ENCODE results near the gene RGS7. TPM values are rescaled to one million over a fixed set of nuclear protein-coding genes. Genes with fewer than 3 reads are reported as not detected.

Gene RGS7
- total and polyA plus RNA-seq, 2 experiments from 2014 or later: 0.22 to 0.73 TPM

- Histone ChIP-seq H2AFZ (no peak overlapping the region), H3K79me2 (no peaks in the 10 kb centered on the region), H3K9me2 (replicated peaks; ENCODE audit: insufficient read depth) (no peaks in the 10 kb centered on the region), H3K9me3 (ENCODE audit: low read depth) (no peaks in the 10 kb centered on the region), H3K4me2 (no peak overlapping the region), H3K4me3 (no peak overlapping the region), H3K4me1 (ENCODE audit: insufficient read depth) (peaks cover 17% of the 10 kb centered on the region), H3K36me3 (replicated peaks; ENCODE audit: insufficient read depth, low read depth) (no peaks in the 10 kb centered on the region), H3K27ac (no peak overlapping the region), H4K20me1 (ENCODE audit: insufficient read depth, poor library complexity, severe bottlenecking) (no peaks in the 10 kb centered on the region), H3K27me3 (no peaks in the 10 kb centered on the region)
- TF ChIP-seq EZH2 (IDR thresholded peaks at IDR 0.05; ENCODE audit: borderline replicate concordance): no peak
- TF ChIP-seq CTCF (IDR thresholded peaks at IDR 0.05; ENCODE audit: poor library complexity): no peak
- TF ChIP-seq EZH2phosphoT487 (IDR thresholded peaks at IDR 0.05; ENCODE audit: low read depth, severe bottlenecking, unreplicated experiment): no peak
- WGBS (ENCODE audit: low lambda C conversion rate, missing lambda C conversion rate): 89% methylated on average over 4 of the region's 4 CpGs
- no peak for DNase-seq (ENCODE audit: low spot score)
These were observed 394.9 kb downstream of the RGS7 start for GRCh38 chr1:240962086-240962485.

- Histone ChIP-seq H4K20me1 (ENCODE audit: insufficient read depth, poor library complexity, severe bottlenecking) (no peaks in the 10 kb centered on the region), H3K9me2 (replicated peaks; ENCODE audit: insufficient read depth) (no peaks in the 10 kb centered on the region), H2AFZ (no peak overlapping the region), H3K4me3 (no peak overlapping the region), H3K27ac (no peak overlapping the region), H3K79me2 (no peaks in the 10 kb centered on the region), H3K36me3 (replicated peaks; ENCODE audit: insufficient read depth, low read depth) (no peaks in the 10 kb centered on the region), H3K4me2 (no peak overlapping the region), H3K9me3 (ENCODE audit: low read depth) (no peaks in the 10 kb centered on the region), H3K27me3 (no peaks in the 10 kb centered on the region), H3K4me1 (ENCODE audit: insufficient read depth) (no peaks in the 10 kb centered on the region)
- TF ChIP-seq CTCF (IDR thresholded peaks at IDR 0.05; ENCODE audit: poor library complexity) (no peak), EZH2 (IDR thresholded peaks at IDR 0.05; ENCODE audit: borderline replicate concordance) (no peak), EZH2phosphoT487 (IDR thresholded peaks at IDR 0.05; ENCODE audit: low read depth, severe bottlenecking, unreplicated experiment) (no peak)
- DNase-seq (ENCODE audit: low spot score): no peak
- WGBS (ENCODE audit: low lambda C conversion rate, missing lambda C conversion rate): 78% methylated on average over 2 of the region's 2 CpGs
These were observed 400.6 kb downstream of the RGS7 start for GRCh38 chr1:240956424-240956823.

- no peak overlapping the region for H3K4me3 ChIP-seq
- no peaks in the 10 kb centered on the region for H3K9me2 ChIP-seq (replicated peaks; ENCODE audit: insufficient read depth)
- no peak overlapping the region for H3K27ac ChIP-seq
- no peaks in the 10 kb centered on the region for H3K36me3 ChIP-seq (replicated peaks; ENCODE audit: insufficient read depth, low read depth)
- no peaks in the 10 kb centered on the region for H4K20me1 ChIP-seq (ENCODE audit: insufficient read depth, poor library complexity, severe bottlenecking)
- H3K9me3 ChIP-seq (ENCODE audit: low read depth): no peaks in the 10 kb centered on the region
- DNase-seq (ENCODE audit: low spot score): no peak
- no peak overlapping the region for H2AFZ ChIP-seq
- no peaks in the 10 kb centered on the region for H3K79me2 ChIP-seq
- no peaks in the 10 kb centered on the region for H3K4me1 ChIP-seq (ENCODE audit: insufficient read depth)
- H3K4me2 ChIP-seq: no peak overlapping the region
- WGBS (ENCODE audit: low lambda C conversion rate, missing lambda C conversion rate): 45% methylated on average over 2 of the region's 2 CpGs
- TF ChIP-seq CTCF (IDR thresholded peaks at IDR 0.05; ENCODE audit: poor library complexity) (no peak), EZH2phosphoT487 (IDR thresholded peaks at IDR 0.05; ENCODE audit: low read depth, severe bottlenecking, unreplicated experiment) (no peak), EZH2 (IDR thresholded peaks at IDR 0.05; ENCODE audit: borderline replicate concordance) (no peak)
- no peaks in the 10 kb centered on the region for H3K27me3 ChIP-seq
These were observed 401.0 kb downstream of the RGS7 start for GRCh38 chr1:240956020-240956419.

Data from hepatocyte (in vitro differentiated cells).